IMR-90 (cell line): ENCODE data around the gene DEFB121. TPM values are rescaled to one million over a fixed set of nuclear protein-coding genes. Genes with fewer than 3 reads are reported as not detected.

Source experiments
- ATAC-seq: fragments of 200-7000 bp; cut with Tn5 transposase; 2 replicates; pipeline ENCODE4 v1.9.1; 2020; ENCODE audit warnings: low read depth, mild to moderate bottlenecking, moderate library complexity
- BruUV-seq: library from RNA; stranded (reverse); fragments of 400-500 nt; replicated peaks from 2 replicates; lab custom pipeline; 2021; lab: Mats Ljungman, UMichigan
- CTCF ChIA-PET: fragments of 300-600 bp; formaldehyde crosslinking; extraction: SDS; loops from one replicate; lab custom pipeline; 2021; ENCODE audit warnings: antibody characterized with exemption; lab: Yijun Ruan, JAX
- POLR2A ChIA-PET: fragments of 300-600 bp; sonication (Branson Sonifier 250); formaldehyde crosslinking; loops from one replicate; lab custom pipeline; 2022; ENCODE audit warnings: antibody characterized with exemption; ENCODE audit not compliant: unreplicated experiment; lab: Charles Lee
- DNase-seq: peaks from one replicate; pipeline ENCODE4 v3.0.0; 2013
- H2AFZ ChIP-seq: replicated peaks from 2 replicates; pipeline ENCODE3; 2013; ENCODE audit warnings: low read length, mild to moderate bottlenecking; ENCODE audit not compliant: poor library complexity
- H2AK5ac ChIP-seq: 2 replicates; pipeline ENCODE4 v1.6.1; 2013; ENCODE audit warnings: low read depth, low read length, inconsistent platforms
- H2AK9ac ChIP-seq: replicated peaks from 2 replicates; pipeline ENCODE3; 2013; ENCODE audit warnings: mild to moderate bottlenecking, low read depth, low read length, moderate library complexity; ENCODE audit not compliant: poor library complexity
- H2BK120ac ChIP-seq: 2 replicates; pipeline ENCODE4 v1.6.1; 2013; ENCODE audit warnings: low read depth, low read length, inconsistent platforms
- H2BK15ac ChIP-seq: 3 replicates; pipeline ENCODE4 v1.6.1; 2013; ENCODE audit warnings: low read depth, low read length, inconsistent platforms
- H2BK20ac ChIP-seq: 2 replicates; pipeline ENCODE4 v1.6.1; 2013; ENCODE audit warnings: low read depth, mild to moderate bottlenecking, inconsistent platforms, low read length, moderate library complexity
- H2BK5ac ChIP-seq: 2 replicates; pipeline ENCODE4 v1.6.1; 2013; ENCODE audit warnings: mild to moderate bottlenecking, low read depth, low read length, inconsistent platforms; ENCODE audit not compliant: poor library complexity, severe bottlenecking
- H3K14ac ChIP-seq: replicated peaks from 2 replicates; pipeline ENCODE4 v1.6.1; 2013; ENCODE audit warnings: low read depth, low read length, inconsistent platforms
- H3K18ac ChIP-seq: 2 replicates; pipeline ENCODE4 v1.6.1; 2013; ENCODE audit warnings: low read depth, low read length, control low read depth
- H3K23ac ChIP-seq: 2 replicates; pipeline ENCODE4 v1.6.1; 2013; ENCODE audit warnings: low read depth, low read length, inconsistent platforms
- H3K27ac ChIP-seq: 2 replicates; pipeline ENCODE4 v1.5.1; 2013; ENCODE audit warnings: mild to moderate bottlenecking, control low read depth, low read length; ENCODE audit not compliant: insufficient read depth
- H3K27me3 ChIP-seq: 2 replicates; pipeline ENCODE4 v1.6.1; 2013; ENCODE audit warnings: low read length; ENCODE audit not compliant: control insufficient read depth, insufficient read depth
- H3K36me3 ChIP-seq: 2 replicates; pipeline ENCODE4 v1.6.1; 2013; ENCODE audit warnings: low read length, mixed read lengths; ENCODE audit not compliant: control insufficient read depth, insufficient read depth
- H3K4ac ChIP-seq: 2 replicates; pipeline ENCODE4 v1.6.1; 2013; ENCODE audit warnings: low read depth, low read length, inconsistent platforms
- H3K4me1 ChIP-seq: 2 replicates; pipeline ENCODE4 v1.6.1; 2013; ENCODE audit warnings: low read length, mixed read lengths; ENCODE audit not compliant: control insufficient read depth, insufficient read depth
- H3K4me2 ChIP-seq: 2 replicates; pipeline ENCODE4 v1.6.1; 2013; ENCODE audit warnings: low read depth, mild to moderate bottlenecking, control low read depth, low read length, moderate library complexity
- H3K4me3 ChIP-seq: 2 replicates; pipeline ENCODE4 v1.5.1; 2013; ENCODE audit warnings: low read depth, mild to moderate bottlenecking, control low read depth, low read length, moderate library complexity; ENCODE audit not compliant: insufficient read depth
- H3K56ac ChIP-seq: 2 replicates; pipeline ENCODE4 v1.6.1; 2013; ENCODE audit warnings: low read length, inconsistent platforms; ENCODE audit not compliant: insufficient read depth; ENCODE audit errors: extremely low read depth
- H3K79me1 ChIP-seq, 2 experiments: 2 replicates each; pipeline ENCODE4 v1.6.1; 2013; ENCODE audit warnings: low read length in 2 of 2, inconsistent platforms in 1 of 2, low read depth in 1 of 2
- H3K9ac ChIP-seq: 2 replicates; pipeline ENCODE4 v1.6.1; 2013; ENCODE audit warnings: low read depth, low read length, control low read depth
- H3K9me1 ChIP-seq: 2 replicates; pipeline ENCODE4 v1.6.1; 2013; ENCODE audit warnings: low read length, inconsistent platforms; ENCODE audit not compliant: insufficient read depth
- H3K9me3 ChIP-seq: 2 replicates; pipeline ENCODE4 v1.6.1; 2013; ENCODE audit warnings: low read length; ENCODE audit not compliant: control insufficient read depth, insufficient read depth
- H4K20me1 ChIP-seq: 2 replicates; pipeline ENCODE4 v1.6.1; 2013; ENCODE audit warnings: low read length, inconsistent platforms; ENCODE audit not compliant: insufficient read depth
- H4K5ac ChIP-seq: 2 replicates; pipeline ENCODE4 v1.6.1; 2013; ENCODE audit warnings: mild to moderate bottlenecking, low read depth, low read length, control low read depth
- H4K8ac ChIP-seq, 2 experiments: 2 replicates each; pipeline ENCODE4 v1.6.1; 2013; ENCODE audit warnings: low read depth in 2 of 2, low read length in 2 of 2, control low read depth in 1 of 2, inconsistent platforms in 1 of 2
- H4K91ac ChIP-seq: 2 replicates; pipeline ENCODE4 v1.6.1; 2013; ENCODE audit warnings: low read depth, low read length, inconsistent platforms; ENCODE audit not compliant: insufficient read depth
- BHLHE40 ChIP-seq: fragments of 150-350 bp; IDR thresholded peaks from 2 replicates; pipeline ENCODE4 v1.6.1; 2016; ENCODE audit warnings: mild to moderate bottlenecking, low read depth, low read length
- CEBPB ChIP-seq: IDR thresholded peaks from 2 replicates; pipeline ENCODE4 v1.6.1; 2012; ENCODE audit warnings: low read depth, low read length, improper control_type of control experiment
- CHD1 ChIP-seq: IDR thresholded peaks from 2 replicates; pipeline ENCODE4 v1.6.1; 2012; ENCODE audit warnings: low read depth, low read length, improper control_type of control experiment
- CTCF ChIP-seq: conservative IDR thresholded peaks from 2 replicates; pipeline ENCODE4 v1.5.1; 2012; ENCODE audit warnings: mild to moderate bottlenecking, low read depth, low read length, improper control_type of control experiment
- ELK1 ChIP-seq: fragments of 150-350 bp; IDR thresholded peaks from 2 replicates; pipeline ENCODE4 v1.6.1; 2016; ENCODE audit warnings: low read depth, mild to moderate bottlenecking, low read length, moderate library complexity, borderline replicate concordance
- FOS ChIP-seq: fragments of 150-350 bp; IDR thresholded peaks from 2 replicates; pipeline ENCODE4 v1.6.1; 2016; ENCODE audit warnings: low read depth, low read length
- MAFK ChIP-seq: IDR thresholded peaks from 2 replicates; pipeline ENCODE4 v1.6.1; 2012; ENCODE audit warnings: low read depth, low read length, improper control_type of control experiment
- MAZ ChIP-seq: IDR thresholded peaks from 2 replicates; pipeline ENCODE4 v1.6.1; 2012; ENCODE audit warnings: low read depth, mild to moderate bottlenecking, low read length, improper control_type of control experiment, moderate library complexity, borderline replicate concordance
- MXI1 ChIP-seq: IDR thresholded peaks from 2 replicates; pipeline ENCODE4 v1.6.1; 2012; ENCODE audit warnings: low read depth, mild to moderate bottlenecking, low read length, moderate library complexity, borderline replicate concordance
- NFE2L2 ChIP-seq: fragments of 150-350 bp; IDR thresholded peaks from 2 replicates; pipeline ENCODE4 v1.6.1; 2016; ENCODE audit warnings: low read depth, mild to moderate bottlenecking, low read length
- POLR2A ChIP-seq: IDR thresholded peaks from 2 replicates; pipeline ENCODE4 v1.6.1; 2012; ENCODE audit warnings: mild to moderate bottlenecking, low read depth, low read length
- RAD21 ChIP-seq: IDR thresholded peaks from 2 replicates; pipeline ENCODE4 v1.6.1; 2012; ENCODE audit warnings: low read length, improper control_type of control experiment
- RFX5 ChIP-seq: IDR thresholded peaks from 2 replicates; pipeline ENCODE4 v1.8.0; 2012; ENCODE audit warnings: low read depth, mild to moderate bottlenecking, low read length, moderate library complexity
- SMC3 ChIP-seq: fragments of 150-350 bp; IDR thresholded peaks from 2 replicates; pipeline ENCODE4 v1.6.1; 2016; ENCODE audit warnings: low read depth, mild to moderate bottlenecking, antibody characterized with exemption, low read length, moderate library complexity
- USF2 ChIP-seq: fragments of 150-350 bp; IDR thresholded peaks from 2 replicates; pipeline ENCODE4 v1.6.1; 2017; ENCODE audit warnings: mild to moderate bottlenecking, antibody characterized with exemption, low read length, low read depth
- dilution Hi-C: fragments of 300-500 bp; cut with HindIII; formaldehyde crosslinking; loops from one replicate; pipeline ENCODE4 v1.14.3; 2018; ENCODE audit warnings: low sequenced_read_pairs; ENCODE audit not compliant: unreplicated experiment
- in situ Hi-C: fragments of 300-500 bp; cut with MboI; formaldehyde crosslinking; loops from 3 replicates; pipeline ENCODE4 v1.14.3; 2019; ENCODE audit warnings: low sequenced_read_pairs, inconsistent platforms, mixed read lengths
- intact Hi-C: fragments of 100-400 bp; cut with micrococcal nuclease; formaldehyde crosslinking; loops from 2 replicates; pipeline ENCODE4 v1.10.0; 2022
- polyA plus RNA-seq, 3 experiments: library from polyadenylated mRNA; depleted of rRNA; stranded (reverse); fragments of >200 nt; gene quantifications; 2 replicates each; pipeline ENCODE4 v1.2.3, GENCODE V29; 2012; ENCODE audit warnings: low replicate concordance in 1 of 3
- total RNA-seq: library from RNA; depleted of rRNA; stranded (reverse); fragments of >200 nt; gene quantifications from 2 replicates; pipeline ENCODE4 v1.2.3, GENCODE V29; 2012

Gene DEFB121
- total and polyA plus RNA-seq, 2 of the 4 experiments (the other 2 are of a cell fraction), result not detected

- Histone ChIP-seq H2BK5ac (no peak overlapping the region), H3K4ac (no peak overlapping the region), H2AK9ac (no peak overlapping the region), H2BK20ac (no peak overlapping the region), H3K9me1 (no peaks in the 10 kb centered on the region), H2BK15ac (no peak overlapping the region), H2BK120ac (no peak overlapping the region), H3K4me1 (no peaks in the 10 kb centered on the region), H3K9ac (no peak overlapping the region), H3K18ac (no peak overlapping the region), H3K36me3 (no peaks in the 10 kb centered on the region), H4K91ac (no peak overlapping the region), H3K79me1 (no peaks in the 10 kb centered on the region), H3K9me3 (no peaks in the 10 kb centered on the region), H3K27ac (no peak overlapping the region), H3K23ac (no peak overlapping the region), H4K8ac (no peak overlapping the region), H2AK5ac (no peak overlapping the region), H3K27me3 (no peaks in the 10 kb centered on the region), H4K5ac (no peak overlapping the region), H3K14ac (no peak overlapping the region), H4K20me1 (no peaks in the 10 kb centered on the region), H3K56ac (no peak overlapping the region), H2AFZ (no peak overlapping the region), H3K4me3 (no peak overlapping the region), H3K4me2 (no peak overlapping the region)
- no peak for TF ChIP-seq ELK1
- TF ChIP-seq CEBPB, result no peak
- no peak for TF ChIP-seq NFE2L2
- no peak for TF ChIP-seq BHLHE40
- TF ChIP-seq MXI1, result no peak
- no peak for TF ChIP-seq USF2
- TF ChIP-seq SMC3, result no peak
- no peak for TF ChIP-seq MAFK
- no peak for TF ChIP-seq CTCF
- no peak for TF ChIP-seq CHD1
- TF ChIP-seq MAZ, result no peak
- no peak for TF ChIP-seq POLR2A
- no peak for TF ChIP-seq RFX5
- TF ChIP-seq FOS, result no peak
- no peak for TF ChIP-seq RAD21
- intact Hi-C loops (no loop called here), dilution Hi-C loops (no loop called here), in situ Hi-C loops (no loop called here)
- BruUV-seq, result no TSS peak
- POLR2A ChIA-PET, result no interaction called here
- DNase-seq (no peak), ATAC-seq (no peak)
- CTCF ChIA-PET, result no interaction called here
These were observed 19.8 kb upstream of the DEFB121 start for GRCh38 chr20:31425797-31426196.
